H1 (cell line): ENCODE data around the gene LLGL2.

Experiments
- CEBPB ChIP-seq: IDR thresholded peaks from 2 replicates; pipeline ENCODE4 v1.6.1; 2012; ENCODE audit warnings: low read depth, low read length
- EP300 ChIP-seq, 2 experiments: IDR thresholded peaks; 1 replicate in 1 of 2; 2 replicates in 1 of 2; pipeline ENCODE4 v1.6.1; 2011 to 2012; ENCODE audit warnings: low read depth in 2 of 2, low read length in 2 of 2, mild to moderate bottlenecking in 2 of 2, borderline replicate concordance in 1 of 2, inconsistent platforms in 1 of 2, moderate library complexity in 1 of 2
- EZH2 ChIP-seq: fragments of 200-600 bp; sonication (generic); IDR thresholded peaks from 2 replicates; pipeline ENCODE4 v1.7.1; 2012; ENCODE audit warnings: low read depth, mild to moderate bottlenecking, moderate library complexity, low read length, inconsistent platforms; ENCODE audit not compliant: severe bottlenecking
- FOSL1 ChIP-seq: IDR thresholded peaks from 2 replicates; pipeline ENCODE4 v1.6.1; 2011; ENCODE audit warnings: mild to moderate bottlenecking, low read depth, low read length, moderate library complexity; ENCODE audit not compliant: insufficient read depth
- KDM5A ChIP-seq: fragments of 200-600 bp; IDR thresholded peaks from 2 replicates; pipeline ENCODE4 v1.7.1; 2012; ENCODE audit warnings: mild to moderate bottlenecking, low read length, inconsistent platforms, mixed read lengths
- RAD21 ChIP-seq, 2 experiments: IDR thresholded peaks in 1 of 2; conservative IDR thresholded peaks in 1 of 2; 2 replicates each; pipeline ENCODE4 v1.6.1; 2011; ENCODE audit warnings: low read depth in 2 of 2, low read length in 2 of 2, improper control_type of control experiment in 1 of 2, inconsistent platforms in 1 of 2, mild to moderate bottlenecking in 1 of 2, moderate library complexity in 1 of 2
- SRF ChIP-seq: IDR thresholded peaks from 2 replicates; pipeline ENCODE4 v1.6.1; 2011; ENCODE audit warnings: mild to moderate bottlenecking, low read depth, low read length, moderate library complexity
- SUZ12 ChIP-seq: fragments of 200-600 bp; sonication (generic); IDR thresholded peaks from 2 replicates; pipeline ENCODE4 v1.6.1; 2012; ENCODE audit warnings: mild to moderate bottlenecking, inconsistent platforms, low read length, moderate library complexity, mixed read lengths
- TCF12 ChIP-seq: IDR thresholded peaks from 2 replicates; pipeline ENCODE4 v1.6.1; 2011; ENCODE audit warnings: low read depth, mild to moderate bottlenecking, low read length
- TEAD4 ChIP-seq: IDR thresholded peaks from 2 replicates; pipeline ENCODE4 v1.6.1; 2012; ENCODE audit warnings: low read depth, low read length, inconsistent platforms, mixed read lengths
- YY1 ChIP-seq: IDR thresholded peaks from 2 replicates; pipeline ENCODE4 v1.6.1; 2011; ENCODE audit warnings: low read depth, mild to moderate bottlenecking, low read length
- TF ChIP-seq, protein P1 (sequence below): IDR thresholded peaks from 2 replicates; pipeline ENCODE4 v1.6.1; 2011; ENCODE audit warnings: low read depth, mild to moderate bottlenecking, low read length; ENCODE audit not compliant: insufficient read depth
- TF ChIP-seq, protein P2 (sequence below): IDR thresholded peaks from 2 replicates; pipeline ENCODE4 v1.6.1; 2012; ENCODE audit warnings: inconsistent platforms
- TF ChIP-seq, protein P3 (sequence below), 3 experiments: IDR thresholded peaks; 1 replicate in 2 of 3; 2 replicates in 1 of 3; pipeline versions ENCODE4 v1.5.1 to v1.6.1; 2011; ENCODE audit warnings: low read length in 3 of 3, mild to moderate bottlenecking in 3 of 3, inconsistent platforms in 2 of 3, low read depth in 1 of 3, moderate library complexity in 1 of 3; ENCODE audit not compliant: insufficient read depth in 1 of 3; ENCODE audit errors: control extremely low read depth in 1 of 3

DNA sequence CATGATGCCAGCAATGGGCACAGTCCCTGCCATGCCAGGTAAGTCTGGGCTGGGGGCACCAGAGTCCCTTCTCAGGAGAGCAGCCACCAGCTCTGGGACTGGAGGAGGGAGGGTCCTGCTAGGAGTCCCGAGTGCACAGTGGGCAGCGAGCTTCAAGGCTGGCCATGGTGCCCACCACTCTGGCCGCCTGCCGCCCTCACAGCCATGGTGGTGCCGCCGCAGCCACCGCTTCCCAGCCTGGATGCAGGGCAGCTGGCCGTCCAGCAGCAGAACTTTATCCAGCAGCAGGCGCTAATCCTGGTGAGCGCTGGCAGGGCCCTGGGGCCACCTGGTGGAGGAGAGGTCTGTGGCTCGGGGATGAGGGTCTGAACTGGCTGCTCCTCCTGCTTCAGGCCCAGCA, 89.8 kb downstream of the LLGL2 start:
- no peak for TF ChIP-seq TCF12
- no peak for TF ChIP-seq SRF
- peak; percentile 14 to 28; a peak in 1 of 4 replicates for TF ChIP-seq RAD21 (IDR thresholded peaks at IDR 0.05 in 1 of 2, conservative IDR thresholded peaks at IDR 0.05 in 1 of 2; ENCODE audit: low read depth in 2 of 2, low read length in 2 of 2)
- TF ChIP-seq, protein P1, sequence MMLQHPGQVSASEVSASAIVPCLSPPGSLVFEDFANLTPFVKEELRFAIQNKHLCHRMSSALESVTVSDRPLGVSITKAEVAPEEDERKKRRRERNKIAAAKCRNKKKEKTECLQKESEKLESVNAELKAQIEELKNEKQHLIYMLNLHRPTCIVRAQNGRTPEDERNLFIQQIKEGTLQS: no peak
- TF ChIP-seq YY1: no peak
- no peak for TF ChIP-seq FOSL1
- TF ChIP-seq CEBPB: no peak
- TF ChIP-seq, protein P2, sequence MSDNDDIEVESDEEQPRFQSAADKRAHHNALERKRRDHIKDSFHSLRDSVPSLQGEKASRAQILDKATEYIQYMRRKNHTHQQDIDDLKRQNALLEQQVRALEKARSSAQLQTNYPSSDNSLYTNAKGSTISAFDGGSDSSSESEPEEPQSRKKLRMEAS: no peak
- TF ChIP-seq, protein P3, sequence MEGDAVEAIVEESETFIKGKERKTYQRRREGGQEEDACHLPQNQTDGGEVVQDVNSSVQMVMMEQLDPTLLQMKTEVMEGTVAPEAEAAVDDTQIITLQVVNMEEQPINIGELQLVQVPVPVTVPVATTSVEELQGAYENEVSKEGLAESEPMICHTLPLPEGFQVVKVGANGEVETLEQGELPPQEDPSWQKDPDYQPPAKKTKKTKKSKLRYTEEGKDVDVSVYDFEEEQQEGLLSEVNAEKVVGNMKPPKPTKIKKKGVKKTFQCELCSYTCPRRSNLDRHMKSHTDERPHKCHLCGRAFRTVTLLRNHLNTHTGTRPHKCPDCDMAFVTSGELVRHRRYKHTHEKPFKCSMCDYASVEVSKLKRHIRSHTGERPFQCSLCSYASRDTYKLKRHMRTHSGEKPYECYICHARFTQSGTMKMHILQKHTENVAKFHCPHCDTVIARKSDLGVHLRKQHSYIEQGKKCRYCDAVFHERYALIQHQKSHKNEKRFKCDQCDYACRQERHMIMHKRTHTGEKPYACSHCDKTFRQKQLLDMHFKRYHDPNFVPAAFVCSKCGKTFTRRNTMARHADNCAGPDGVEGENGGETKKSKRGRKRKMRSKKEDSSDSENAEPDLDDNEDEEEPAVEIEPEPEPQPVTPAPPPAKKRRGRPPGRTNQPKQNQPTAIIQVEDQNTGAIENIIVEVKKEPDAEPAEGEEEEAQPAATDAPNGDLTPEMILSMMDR (IDR thresholded peaks at IDR 0.05; ENCODE audit: control extremely low read depth in 1 of 3, insufficient read depth in 1 of 3, low read depth in 1 of 3, low read length in 3 of 3): peak; percentile 25 to 71 (median 31)
- TF ChIP-seq EP300 (IDR thresholded peaks at IDR 0.05; ENCODE audit: borderline replicate concordance in 1 of 2, low read depth in 2 of 2, low read length in 2 of 2): no peak
- TF ChIP-seq TEAD4: no peak
- TF ChIP-seq SUZ12: no peak
- no peak for TF ChIP-seq KDM5A
- no peak for TF ChIP-seq EZH2
